B cell (primary cell): ENCODE data around the gene CNKSR3. TPM values are rescaled to one million over a fixed set of nuclear protein-coding genes. Genes with fewer than 3 reads are reported as not detected.

ENCODE experiments used
- ATAC-seq: fragments of 200-7000 bp; cut with Tn5 transposase; one replicate; pipeline ENCODE4 v1.10.0; 2021; ENCODE audit warnings: low read depth, mild to moderate bottlenecking, moderate number of reproducible peaks, moderate library complexity
- CTCF ChIA-PET: fragments of 350-600 bp; sonication (Branson Sonifier 250); formaldehyde crosslinking; loops from one replicate; lab custom pipeline; 2021; ENCODE audit warnings: antibody characterized with exemption, inconsistent platforms; lab: Charles Lee
- POLR2A ChIA-PET: fragments of 350-600 bp; sonication (Branson Sonifier 250); formaldehyde crosslinking; loops from one replicate; lab custom pipeline; 2021; ENCODE audit warnings: antibody characterized with exemption; lab: Charles Lee
- DNase-seq: peaks from one replicate; pipeline ENCODE4 v3.0.0; 2013
- H2AFZ ChIP-seq: 2 replicates; pipeline ENCODE4 v1.6.1; 2012; ENCODE audit warnings: mild to moderate bottlenecking, low read depth, low read length; ENCODE audit not compliant: insufficient read depth, poor library complexity, severe bottlenecking
- H3K27ac ChIP-seq, 2 donors: 1 replicate in 1 of 2; 2 replicates in 1 of 2; pipeline ENCODE4 v1.5.1; 2012 to 2013; ENCODE audit warnings: low read length in 2 of 2, mild to moderate bottlenecking in 2 of 2, moderate library complexity in 1 of 2
- H3K27me3 ChIP-seq, 4 experiments: fragments of 200-600 bp in 1 of 4; sonication (generic) in 1 of 4; replicated peaks in 1 of 4; 1 replicate in 2 of 4; 2 replicates in 2 of 4; pipeline versions ENCODE4 v1.6.1 to v1.7.0; 2013 to 2016; ENCODE audit warnings: low read length in 3 of 4, mild to moderate bottlenecking in 2 of 4, mixed read lengths in 1 of 4, moderate library complexity in 1 of 4; ENCODE audit not compliant: insufficient read depth in 4 of 4, control insufficient read depth in 3 of 4; ENCODE audit errors: control extremely low read depth in 1 of 4
- H3K36me3 ChIP-seq, 2 experiments: replicated peaks in 1 of 2; 1 replicate in 1 of 2; 2 replicates in 1 of 2; pipeline versions ENCODE4 v1.6.1 to v1.7.1; 2013; ENCODE audit warnings: low read length in 1 of 2; ENCODE audit not compliant: insufficient read depth in 2 of 2, control insufficient read depth in 1 of 2; ENCODE audit errors: control extremely low read depth in 1 of 2, extremely low read depth in 1 of 2
- H3K4me1 ChIP-seq, 2 donors: fragments of 200-600 bp in 1 of 2; sonication (generic) in 1 of 2; 1 replicate in 1 of 2; 2 replicates in 1 of 2; pipeline versions ENCODE4 v1.5.1 to v1.6.1; 2013 to 2017; ENCODE audit warnings: low read length in 2 of 2; ENCODE audit not compliant: control insufficient read depth in 2 of 2, insufficient read depth in 2 of 2
- H3K4me2 ChIP-seq: replicated peaks from 2 replicates; pipeline ENCODE3; 2012; ENCODE audit warnings: mild to moderate bottlenecking, low read depth, low read length; ENCODE audit not compliant: poor library complexity, severe bottlenecking
- H3K4me3 ChIP-seq, 5 experiments: fragments of 200-600 bp in 1 of 5; sonication (generic) in 1 of 5; 1 replicate in 3 of 5; 2 replicates in 2 of 5; pipeline versions ENCODE4 v1.5.1 to v1.7.0; 2011 to 2016; ENCODE audit warnings: low read length in 4 of 5, mild to moderate bottlenecking in 4 of 5, low read depth in 2 of 5, control low read depth in 1 of 5, moderate library complexity in 1 of 5; ENCODE audit not compliant: insufficient read depth in 1 of 5; ENCODE audit errors: control extremely low read depth in 1 of 5, extremely low read depth in 1 of 5
- H3K79me2 ChIP-seq: fragments of 200-600 bp; sonication (generic); one replicate; pipeline ENCODE4 v1.6.0; 2016; ENCODE audit warnings: low read length; ENCODE audit not compliant: control insufficient read depth, insufficient read depth
- H3K9ac ChIP-seq: fragments of 200-600 bp; sonication (generic); 2 replicates; pipeline ENCODE4 v1.6.1; 2017; ENCODE audit warnings: mild to moderate bottlenecking, low read length, moderate library complexity
- H3K9me3 ChIP-seq, 3 donors: one replicate each; pipeline versions ENCODE4 v1.6.1 to v1.7.1; 2013; ENCODE audit warnings: low read length in 2 of 3; ENCODE audit not compliant: control insufficient read depth in 2 of 3, insufficient read depth in 1 of 3; ENCODE audit errors: control extremely low read depth in 1 of 3
- H4K20me1 ChIP-seq: 2 replicates; pipeline ENCODE4 v1.6.0; 2012; ENCODE audit warnings: mild to moderate bottlenecking, low read length; ENCODE audit not compliant: insufficient read depth, control insufficient read depth, poor library complexity, severe bottlenecking
- H3K27ac Mint-ChIP-seq: one replicate; pipeline ENCODE4 v1.8.0; 2021; ENCODE audit warnings: mixed read lengths
- H3K27me3 Mint-ChIP-seq: one replicate; pipeline ENCODE4 v1.8.0; 2021; ENCODE audit warnings: mixed read lengths
- H3K4me1 Mint-ChIP-seq: one replicate; pipeline ENCODE4 v1.8.0; 2021; ENCODE audit warnings: mixed read lengths
- H3K4me3 Mint-ChIP-seq: one replicate; pipeline ENCODE4 v1.8.0; 2021; ENCODE audit warnings: mixed read lengths
- H3K9me3 Mint-ChIP-seq: one replicate; pipeline ENCODE4 v1.8.0; 2022; ENCODE audit warnings: mixed read lengths; ENCODE audit not compliant: insufficient read depth
- CTCF ChIP-seq: fragments of 200-600 bp; IDR thresholded peaks from one replicate; pipeline ENCODE4 v1.8.0; 2022; ENCODE audit warnings: antibody characterized with exemption, mild to moderate bottlenecking
- EZH2 ChIP-seq: IDR thresholded peaks from 2 replicates; pipeline ENCODE4 v1.6.1; 2012; ENCODE audit warnings: borderline replicate concordance, low read depth, mild to moderate bottlenecking, moderate library complexity, low read length; ENCODE audit not compliant: insufficient read depth, poor library complexity, severe bottlenecking
- WGBS: methylation state at CpG from one replicate; pipeline ENCODE4 v1.1.5; 2013; ENCODE audit warnings: missing lambda C conversion rate; ENCODE audit not compliant: insufficient coverage; 5-methylcytosine and 5-hydroxymethylcytosine counted together
- intact Hi-C: fragments of 100-400 bp; cut with micrococcal nuclease; formaldehyde crosslinking; loops from one replicate; pipeline ENCODE4 v1.10.0; 2022
- polyA plus RNA-seq: library from polyadenylated mRNA; depleted of rRNA; stranded (reverse); fragments of >200 nt; gene quantifications from 2 replicates; pipeline ENCODE4 v1.2.3, GENCODE V29; 2012
- total RNA-seq, 2 donors: library from RNA; stranded (reverse); fragments of 120-200 nt in 1 of 2; gene quantifications; 1 replicate in 1 of 2; 2 replicates in 1 of 2; pipeline versions ENCODE4 v1.2.3 to v1.2.4, GENCODE V29; 2013 to 2022

CNKSR3 gene
- total and polyA plus RNA-seq, 2 donors (not counting 1 experiment from before 2014, with no cell fraction given), result not detected

- Histone ChIP-seq H3K27ac (no peak overlapping the region), H4K20me1 (no peaks in the 10 kb centered on the region), H3K27me3 (no peaks in the 10 kb centered on the region), H3K4me2 (no peak overlapping the region), H3K4me1 (no peaks in the 10 kb centered on the region), H3K9me3 (peaks cover 0 to 3% (median 0%) of the 10 kb centered on the region in 3 donors), H3K79me2 (no peaks in the 10 kb centered on the region), H3K9ac (no peak overlapping the region), H3K36me3 (no peaks in the 10 kb centered on the region), H2AFZ (no peak overlapping the region), H3K4me3 (no peak overlapping the region)
- TF ChIP-seq CTCF, result no peak
- no peak for TF ChIP-seq EZH2
- H3K4me1 Mint-ChIP-seq, result no peaks in the 10 kb centered on the region
- H3K27ac Mint-ChIP-seq, result no peak overlapping the region
- WGBS, result 89% methylated on average over 4 of the region's 5 CpGs
- POLR2A ChIA-PET, result no interaction called here
- H3K27me3 Mint-ChIP-seq, result peaks cover 3% of the 10 kb centered on the region
- CTCF ChIA-PET, result no interaction called here
- intact Hi-C loops, result no loop called here
- H3K9me3 Mint-ChIP-seq, result no peaks in the 10 kb centered on the region
- H3K4me3 Mint-ChIP-seq, result no peak overlapping the region
- ATAC-seq (no peak), DNase-seq (no peak)
Observed at GRCh38 chr6:154491567-154492470, 18.7 kb downstream of the CNKSR3 start.

- peaks cover 3% of the 10 kb centered on the region for H3K27me3 Mint-ChIP-seq
- ATAC-seq (no peak), DNase-seq (no peak)
- ChIA-PET POLR2A (no interaction called here), CTCF (no interaction called here)
- intact Hi-C loops, result no loop called here
- Histone ChIP-seq H3K9me3 (peaks cover 0 to 3% (median 0%) of the 10 kb centered on the region in 3 donors), H3K79me2 (no peaks in the 10 kb centered on the region), H3K9ac (no peak overlapping the region), H4K20me1 (no peaks in the 10 kb centered on the region), H3K36me3 (no peaks in the 10 kb centered on the region), H3K4me1 (no peaks in the 10 kb centered on the region), H3K27me3 (no peaks in the 10 kb centered on the region), H2AFZ (no peak overlapping the region), H3K27ac (no peak overlapping the region), H3K4me3 (no peak overlapping the region), H3K4me2 (no peak overlapping the region)
- no peak for TF ChIP-seq EZH2
- TF ChIP-seq CTCF, result no peak
- no peak overlapping the region for H3K27ac Mint-ChIP-seq
- 95% methylated on average over 2 of the region's 5 CpGs for WGBS
- no peaks in the 10 kb centered on the region for H3K9me3 Mint-ChIP-seq
- no peaks in the 10 kb centered on the region for H3K4me1 Mint-ChIP-seq
- no peak overlapping the region for H3K4me3 Mint-ChIP-seq
Observed at GRCh38 chr6:154489822-154490221, 20.7 kb downstream of the CNKSR3 start.
